Epidermal melanocyte (primary cell): ENCODE data around the gene ADTRP.
A peak's percentile ranks its signal among the peaks of the same experiment; 100 is the strongest.

ENCODE experiments used
- DNase-seq: peaks from one replicate; pipeline ENCODE4 v3.0.0; 2011; ENCODE audit warnings: low spot score; ENCODE audit not compliant: insufficient read length

ADTRP gene

DNA sequence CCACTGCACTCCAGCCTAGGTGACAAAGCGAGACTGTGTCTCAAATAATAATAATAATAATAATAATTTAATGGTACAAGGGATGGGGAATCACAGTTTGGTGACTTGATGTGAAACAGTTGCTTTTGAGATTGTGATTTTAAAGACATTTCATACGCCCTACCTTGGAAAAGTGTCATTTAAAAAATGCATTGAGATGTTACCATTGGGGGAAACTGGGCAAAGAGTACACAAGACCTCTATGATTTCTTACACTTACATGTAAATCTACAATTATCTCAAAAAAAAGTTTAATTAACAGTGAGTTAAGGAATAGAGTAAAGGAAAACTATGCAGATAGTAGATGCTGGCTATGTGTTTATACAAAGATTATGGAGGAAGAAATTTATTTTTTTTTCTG lies 22.3 kb downstream of the ADTRP start:
- DNase-seq: no peak

GRCh38 chr6:11755725-11756124 lies 22.9 kb downstream of the ADTRP start:
- no peak for DNase-seq

- no peak for DNase-seq
Observed at GRCh38 chr6:11754625-11755271, 23.9 kb downstream of the ADTRP start.

GRCh38 chr6:11753798-11754197 lies 24.8 kb downstream of the ADTRP start:
- DNase-seq: no peak

- no peak for DNase-seq
Observed at GRCh38 chr6:11752360-11752759, 26.2 kb downstream of the ADTRP start.

GRCh38 chr6:11750682-11751081 lies 27.9 kb downstream of the ADTRP start:
- DNase-seq: no peak

GRCh38 chr6:11748591-11749210 lies 29.9 kb downstream of the ADTRP start:
- no peak for DNase-seq

DNA sequence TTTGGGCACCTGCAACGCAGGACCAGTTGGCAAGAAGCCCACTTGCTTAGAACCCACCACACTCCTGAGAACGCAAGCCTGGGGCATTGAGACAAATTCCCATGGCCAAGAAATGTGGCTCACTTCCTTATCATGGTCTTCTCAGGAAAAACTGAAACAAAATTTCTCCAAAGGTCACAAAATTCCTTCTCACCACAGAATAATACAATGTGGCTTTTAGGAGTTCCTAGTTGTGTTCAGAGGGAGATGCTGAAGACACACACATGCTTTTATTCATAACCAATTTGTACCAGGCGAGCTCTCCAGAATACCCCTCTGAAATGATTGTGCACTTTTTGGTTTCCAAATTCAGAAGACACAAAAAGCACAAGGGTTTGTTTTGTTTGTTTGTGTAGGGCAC lies 31.6 kb downstream of the ADTRP start:
- no peak for DNase-seq

DNA sequence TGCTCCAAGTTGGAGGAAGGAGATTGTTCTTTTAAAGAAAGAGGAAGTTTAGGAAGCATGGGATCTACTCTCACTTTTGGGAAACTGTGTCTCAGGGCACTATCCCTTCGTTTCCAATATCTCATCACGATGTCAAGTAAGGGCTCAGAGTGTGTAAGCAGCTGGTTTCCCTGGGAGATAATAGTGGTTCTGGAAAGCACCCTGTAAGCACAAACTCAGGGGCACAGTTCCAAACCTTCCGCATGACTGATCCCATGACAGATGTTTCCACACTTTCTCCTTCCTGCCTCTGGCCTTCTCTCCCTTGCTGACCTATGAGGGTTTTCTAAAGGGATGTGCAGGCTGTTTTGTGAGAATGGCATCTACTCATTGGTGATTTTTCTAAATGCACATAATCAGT lies 33.9 kb downstream of the ADTRP start:
- peak; percentile 65 for DNase-seq

DNA sequence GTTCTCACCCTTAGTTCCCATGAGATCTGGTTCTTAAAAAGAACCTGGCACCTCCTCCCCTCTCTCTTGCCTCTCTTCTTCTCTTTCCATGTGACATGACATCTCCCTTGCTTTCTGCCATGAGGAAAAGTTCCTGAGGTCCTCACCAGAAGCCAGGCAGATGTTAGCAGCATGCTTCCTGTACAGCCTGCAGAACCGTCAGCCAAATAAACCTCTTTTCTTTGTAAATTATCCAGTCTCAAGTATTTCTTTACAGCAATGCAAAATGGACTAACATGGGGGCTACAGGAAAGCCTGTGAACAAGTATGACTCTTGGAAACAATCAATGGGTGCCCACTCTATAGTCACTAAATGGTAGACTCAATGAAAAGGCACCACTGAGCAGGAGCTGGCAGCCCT lies 34.5 kb downstream of the ADTRP start:
- DNase-seq: no peak

- no peak for DNase-seq
Observed at GRCh38 chr6:11740875-11741274, 37.7 kb downstream of the ADTRP start.

DNA sequence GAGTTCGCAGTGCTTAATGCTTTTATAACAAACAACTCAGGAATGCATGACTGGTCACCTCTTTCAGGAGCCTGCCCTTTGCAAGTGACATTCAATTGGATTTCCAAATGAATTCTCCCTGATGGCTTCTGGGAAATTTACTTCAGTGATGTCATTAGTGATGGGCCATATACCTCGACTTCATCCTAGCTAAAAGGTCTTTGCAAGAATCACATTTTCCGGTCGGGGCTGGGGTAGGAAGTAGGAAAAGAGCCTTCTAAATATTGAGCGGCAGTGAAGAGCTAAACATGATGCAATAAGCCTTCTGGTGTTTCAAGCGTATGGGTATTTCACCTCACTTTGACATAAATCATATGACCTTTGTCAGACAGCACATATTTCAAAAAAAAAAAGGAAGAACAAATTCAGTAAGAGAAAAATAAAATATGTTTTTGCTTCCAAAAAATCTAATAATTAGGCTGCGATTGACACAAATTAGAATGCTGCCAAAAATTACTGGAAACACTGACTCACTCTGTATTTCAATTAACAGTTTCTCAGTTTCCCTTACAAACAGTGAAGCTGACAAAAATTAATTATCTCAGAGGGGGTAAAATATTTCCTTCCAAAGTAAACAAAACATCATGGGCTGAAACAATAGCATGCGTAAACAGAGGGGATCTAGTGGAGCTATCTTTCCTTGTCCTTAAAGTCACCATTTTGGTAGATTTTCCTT lies 39.8 kb downstream of the ADTRP start:
- no peak for DNase-seq

GRCh38 chr6:11738234-11738633 lies 40.4 kb downstream of the ADTRP start:
- DNase-seq: no peak

GRCh38 chr6:11736601-11737000 lies 42.0 kb downstream of the ADTRP start:
- DNase-seq: no peak

GRCh38 chr6:11734861-11735613 lies 43.6 kb downstream of the ADTRP start:
- no peak for DNase-seq

GRCh38 chr6:11732036-11732631 lies 46.5 kb downstream of the ADTRP start:
- DNase-seq: no peak

DNA sequence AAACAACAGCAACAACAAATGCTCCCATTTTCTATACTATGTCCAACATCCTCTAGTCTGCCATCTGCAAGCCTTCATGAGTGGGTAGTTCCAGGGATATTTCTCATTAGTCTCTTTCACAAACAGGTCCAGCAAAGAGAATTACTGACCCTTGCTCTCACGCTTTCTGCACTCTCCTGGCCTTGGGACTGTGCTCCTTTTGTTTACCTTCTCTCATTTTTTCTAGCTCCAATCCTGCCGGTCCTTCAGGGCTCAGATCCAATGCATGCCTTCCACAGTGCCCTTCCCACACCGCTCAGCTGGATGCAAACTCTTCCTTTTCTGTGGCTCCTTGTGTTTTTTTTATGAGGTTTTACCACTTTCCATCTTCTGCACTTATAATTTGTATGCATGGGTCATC lies 47.2 kb downstream of the ADTRP start:
- DNase-seq: no peak

DNA sequence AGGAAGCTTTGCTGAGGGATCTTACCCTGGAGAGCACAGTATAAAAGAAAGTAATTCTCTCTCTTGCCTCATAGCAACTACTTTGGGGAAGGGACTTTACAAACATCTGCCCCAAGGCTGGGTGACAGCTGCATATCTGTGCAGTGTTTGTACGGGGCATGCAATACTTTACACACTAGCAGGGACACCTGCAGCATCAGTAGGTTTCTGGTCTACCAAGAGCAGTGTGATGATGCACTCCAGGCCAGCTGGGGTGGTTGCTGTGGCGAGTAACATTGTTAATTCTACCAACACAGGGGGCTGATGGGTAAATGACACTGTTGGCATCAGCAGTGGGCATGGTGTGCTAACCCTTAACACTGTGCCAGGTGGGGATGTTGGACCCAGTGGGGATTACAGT lies 48.0 kb downstream of the ADTRP start:
- DNase-seq: no peak

GRCh38 chr6:11729076-11729475 lies 49.5 kb downstream of the ADTRP start:
- DNase-seq: no peak

GRCh38 chr6:11727998-11728961 lies 50.3 kb downstream of the ADTRP start:
- no peak for DNase-seq
